Left hindlimb (tissue), 1 donor: ENCODE results near the gene KLHDC4.
"Not testable (repeated sequence)": the region's sequence is repeated elsewhere in the genome, so short reads cannot be mapped to it uniquely, and the experiment has no call there.

Experiments used
- DNase-seq: peaks from one replicate; pipeline ENCODE4 v3.0.0-alpha.2; 2018

KLHDC4 gene

DNA sequence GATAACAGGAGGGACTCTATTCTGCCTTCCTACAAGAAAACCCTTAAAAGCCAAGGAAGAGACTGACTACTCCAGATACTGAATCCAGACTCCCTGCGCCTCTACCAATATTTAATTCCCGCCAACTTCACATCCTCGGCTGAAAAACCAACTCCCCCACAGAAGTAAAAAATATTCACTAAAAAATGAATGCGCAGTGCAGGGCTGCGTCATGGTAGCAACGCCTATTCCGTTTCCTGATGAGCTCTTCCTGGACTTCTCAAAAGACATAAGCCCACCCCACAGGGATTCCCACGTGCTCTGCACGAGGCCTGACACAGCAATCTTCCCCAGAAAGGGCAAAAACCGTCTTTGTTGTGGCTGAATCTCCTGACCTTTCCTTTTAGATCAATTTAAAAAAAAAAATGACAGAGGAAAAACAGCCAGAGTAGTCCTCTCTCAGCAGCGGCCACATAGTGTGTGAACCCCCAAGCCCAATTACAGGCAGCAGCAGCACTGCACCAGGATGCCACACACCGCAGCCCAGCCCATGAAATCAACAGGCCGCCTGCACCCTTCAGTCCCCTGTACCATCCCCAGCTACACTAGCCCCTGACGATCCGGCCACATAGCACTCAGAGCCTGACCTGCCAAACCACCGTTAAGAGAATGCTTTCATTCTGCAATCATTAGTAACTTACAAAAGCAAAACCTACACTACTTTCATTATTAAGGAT, 23.9 kb downstream of the KLHDC4 start:
- DNase-seq = no peak

DNA sequence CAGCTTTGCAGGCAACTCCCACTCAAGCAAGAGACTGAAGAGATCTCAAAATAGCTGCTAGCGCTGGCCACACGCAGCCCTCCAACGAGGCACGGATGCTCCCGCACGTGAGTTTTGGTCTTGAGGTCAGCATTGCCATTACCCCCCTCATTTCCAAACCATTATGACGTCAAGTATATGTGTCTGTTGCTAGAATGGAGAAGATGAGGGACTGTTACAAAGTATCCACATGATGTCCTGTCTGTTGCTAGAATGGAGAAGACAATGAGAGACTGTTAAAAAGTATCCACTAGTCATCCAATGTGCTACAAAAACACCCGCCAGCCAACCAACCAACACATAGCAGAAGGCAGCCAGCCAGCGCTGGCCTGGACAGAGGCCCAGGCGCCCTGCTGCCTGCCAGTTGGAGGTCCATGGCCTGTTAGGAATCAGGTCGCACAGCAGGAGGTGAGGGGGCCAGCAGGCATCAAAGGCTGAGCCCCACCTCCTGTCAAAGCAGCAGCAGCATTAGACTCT, 24.8 kb downstream of the KLHDC4 start:
- DNase-seq = peak; percentile 48

DNA sequence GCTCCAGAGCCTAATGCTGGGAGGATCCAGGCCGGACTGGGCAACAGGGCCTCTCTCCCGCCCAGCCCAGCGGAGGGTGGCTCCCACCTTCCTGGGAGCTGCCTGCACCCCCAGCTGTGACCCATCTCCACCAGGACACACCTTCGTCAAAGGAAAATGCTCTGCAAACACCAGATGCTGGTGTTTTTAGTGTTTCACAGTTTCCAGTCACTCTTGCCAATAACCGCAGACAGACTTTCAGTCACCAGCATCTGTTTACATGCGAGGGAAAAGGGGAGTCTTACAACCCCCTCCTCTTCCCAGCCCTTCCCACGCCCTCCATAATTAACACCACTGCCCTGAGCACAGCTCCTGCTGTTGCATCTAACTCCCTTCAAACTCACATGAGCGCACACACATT, 25.3 kb downstream of the KLHDC4 start:
- no peak for DNase-seq

DNA sequence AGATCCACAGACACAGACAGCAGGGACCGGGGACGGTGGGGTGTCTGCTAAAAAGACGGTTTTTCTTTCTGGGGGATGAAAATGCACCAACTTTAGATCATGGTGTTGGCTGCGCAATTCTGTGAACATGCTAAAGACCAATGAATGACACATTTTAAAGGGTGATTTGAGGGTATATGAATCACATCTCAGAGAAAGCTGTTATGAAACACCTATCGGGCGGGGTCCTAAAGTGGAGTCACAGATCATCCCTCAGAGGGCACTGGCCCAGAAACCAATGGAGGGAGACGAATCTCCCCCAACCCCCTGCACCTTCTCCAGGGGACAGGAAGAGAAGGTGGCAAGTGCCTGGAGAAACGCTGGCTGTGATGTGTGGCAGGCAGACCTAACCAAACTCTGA, 26.0 kb downstream of the KLHDC4 start:
- no peak for DNase-seq

DNA sequence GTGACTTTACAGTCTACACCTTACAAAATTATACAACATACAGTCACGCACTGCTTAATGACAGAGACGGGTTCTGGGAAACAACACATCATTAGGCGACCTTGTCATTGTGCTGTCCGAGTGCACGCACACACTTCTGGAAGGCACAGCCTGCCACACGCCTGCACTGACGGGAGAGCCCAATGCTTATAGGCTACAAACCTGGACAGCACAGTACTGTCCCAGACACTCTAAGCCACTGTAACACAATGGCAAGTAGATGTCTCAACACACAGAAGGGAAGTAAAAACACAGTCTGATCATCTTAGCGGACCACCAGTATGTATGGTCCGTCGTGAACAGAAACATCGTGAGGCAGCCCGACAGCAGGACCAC, 29.8 kb downstream of the KLHDC4 start:
- DNase-seq = no peak

DNA sequence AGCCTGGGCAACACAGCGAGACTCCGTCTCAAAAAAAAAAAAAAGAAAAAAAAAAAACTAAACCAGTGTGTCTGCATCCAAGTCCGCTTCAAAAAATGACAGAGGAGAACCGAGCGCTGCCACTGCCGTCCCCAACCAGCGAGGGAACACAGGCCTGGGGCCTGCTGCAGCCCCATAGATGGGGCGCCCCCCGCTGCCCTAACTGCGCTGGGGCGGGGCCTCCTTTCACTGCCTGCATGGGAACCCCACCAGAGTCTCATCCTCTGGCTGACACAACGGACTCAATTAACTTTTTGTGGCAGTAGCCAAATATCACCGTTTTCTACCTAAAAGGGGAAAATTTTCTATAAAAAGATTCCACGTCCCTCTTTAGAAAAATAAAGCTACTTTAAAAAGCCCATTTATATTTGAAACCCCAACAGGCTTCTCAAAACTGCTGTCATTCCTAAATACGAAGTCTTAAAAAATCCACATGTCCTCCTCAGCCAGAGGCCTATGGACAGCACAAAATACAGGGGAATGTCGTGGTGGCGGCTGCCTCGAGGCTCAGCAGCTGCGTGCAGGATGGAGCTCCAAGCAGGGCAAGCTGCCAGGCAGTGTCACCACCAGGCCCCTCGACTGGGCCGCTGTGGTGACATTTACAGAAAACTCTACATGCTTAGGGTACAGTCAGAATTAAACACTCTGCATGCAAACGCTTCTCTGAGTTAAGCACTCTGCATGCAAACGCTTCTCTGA, 30.3 kb downstream of the KLHDC4 start:
- DNase-seq = no peak

DNA sequence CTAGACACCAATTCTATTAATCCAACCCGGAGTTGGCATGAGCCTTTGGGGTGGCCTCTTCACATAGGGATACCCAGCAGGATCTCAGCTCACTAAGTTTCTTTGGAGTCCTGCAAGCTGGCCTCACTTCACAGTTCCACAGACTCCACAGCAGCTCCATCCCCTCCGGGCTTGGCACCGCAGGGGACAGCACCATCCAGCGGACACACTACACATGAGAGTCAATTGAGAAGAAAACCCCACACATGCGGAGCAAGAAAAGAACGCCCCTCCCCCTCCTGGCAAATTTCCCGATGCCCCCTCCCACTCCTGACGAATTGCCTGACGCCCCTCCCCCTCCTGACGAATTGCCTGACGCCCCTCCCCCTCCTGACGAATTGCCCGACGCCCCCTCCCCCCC, 31.1 kb downstream of the KLHDC4 start:
- DNase-seq = no peak

DNA sequence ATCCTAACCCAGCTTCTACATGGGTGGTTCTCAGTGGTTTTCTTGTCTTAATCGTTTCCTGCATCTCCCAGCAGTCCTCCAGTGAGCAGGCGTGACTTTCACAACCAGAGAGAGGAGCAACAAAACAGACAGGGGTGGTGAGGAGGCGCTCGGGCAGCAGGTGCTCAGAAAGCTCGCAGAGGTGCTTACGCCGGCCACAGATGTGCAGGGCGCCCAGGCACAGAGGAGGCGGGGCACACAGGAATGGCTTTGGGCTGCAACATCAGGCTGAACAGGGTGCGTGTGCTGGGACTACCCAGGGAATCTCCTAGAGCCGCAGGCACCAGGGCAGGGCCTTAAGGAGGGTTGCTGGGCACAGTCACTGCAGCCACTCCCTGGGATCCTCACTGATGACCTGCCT, 32.6 kb downstream of the KLHDC4 start:
- no peak for DNase-seq

DNA sequence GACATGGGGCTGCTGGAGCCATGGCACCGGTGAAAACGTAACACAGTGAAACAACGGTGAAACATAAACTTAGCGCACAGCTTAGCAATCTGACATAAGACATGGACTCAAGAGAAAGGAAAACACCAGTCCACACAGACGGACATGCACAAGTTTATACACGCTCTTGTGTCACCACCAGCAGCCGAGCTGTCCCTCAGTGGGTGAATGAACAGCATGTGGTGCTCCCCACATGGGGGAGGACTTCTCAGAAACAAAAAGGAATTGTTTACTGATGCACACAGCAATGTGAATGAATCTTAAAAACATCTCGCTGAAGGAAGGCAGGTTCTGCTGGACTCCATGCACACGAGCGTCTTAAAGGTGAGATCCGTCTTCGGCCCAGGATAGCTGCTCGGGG, 34.2 kb downstream of the KLHDC4 start:
- no peak for DNase-seq

DNA sequence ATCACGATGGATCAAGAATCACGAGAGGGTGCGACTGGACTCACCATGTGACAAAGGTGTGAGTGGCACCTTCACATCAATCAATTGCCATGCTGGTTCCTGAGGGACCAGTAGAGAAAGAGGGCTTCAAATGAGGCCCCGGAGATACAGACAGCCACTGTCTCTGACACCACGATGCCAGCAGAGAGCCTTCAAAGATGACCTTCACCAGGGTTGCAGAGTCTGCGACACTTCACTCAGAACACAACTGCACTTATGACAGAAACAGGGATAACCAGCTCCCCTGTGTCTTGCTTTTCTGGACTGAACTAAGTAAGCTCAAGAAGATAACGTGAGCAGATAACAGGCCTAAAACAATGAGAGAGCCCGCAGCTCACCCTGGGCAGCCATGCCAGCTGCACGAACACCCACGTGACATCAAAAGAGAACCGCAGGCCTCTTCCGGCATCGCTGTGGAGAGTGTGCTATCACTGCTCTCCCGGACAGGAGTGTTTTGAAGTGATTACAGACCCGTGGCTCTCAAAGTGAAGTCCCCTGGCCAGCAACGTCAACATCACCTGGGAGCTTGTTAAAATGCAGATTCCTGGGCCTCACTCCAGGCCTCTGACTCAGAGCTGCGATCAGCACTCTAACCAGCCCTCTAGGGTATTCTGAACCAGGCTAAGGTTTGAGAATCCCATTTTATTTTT, 36.4 kb downstream of the KLHDC4 start:
- DNase-seq = no peak

DNA sequence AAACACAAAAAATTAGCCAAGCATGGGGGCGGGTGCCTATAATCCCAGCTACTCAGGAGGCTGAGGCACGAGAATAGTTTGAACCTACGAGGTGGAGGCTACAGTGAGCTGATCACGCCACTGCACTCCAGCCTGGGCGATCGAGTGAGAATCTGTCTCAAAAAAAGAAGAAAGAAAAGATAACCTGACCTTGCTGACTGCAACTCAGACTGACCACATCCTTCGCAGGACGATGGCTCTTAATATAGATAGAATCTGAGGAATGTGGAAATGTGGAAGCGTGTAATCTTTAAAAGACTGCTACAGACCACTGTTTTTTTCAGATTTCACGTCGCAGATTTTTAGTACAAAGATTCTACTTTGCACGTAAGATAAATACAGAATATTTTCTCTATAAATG, 37.8 kb downstream of the KLHDC4 start:
- DNase-seq = no peak

DNA sequence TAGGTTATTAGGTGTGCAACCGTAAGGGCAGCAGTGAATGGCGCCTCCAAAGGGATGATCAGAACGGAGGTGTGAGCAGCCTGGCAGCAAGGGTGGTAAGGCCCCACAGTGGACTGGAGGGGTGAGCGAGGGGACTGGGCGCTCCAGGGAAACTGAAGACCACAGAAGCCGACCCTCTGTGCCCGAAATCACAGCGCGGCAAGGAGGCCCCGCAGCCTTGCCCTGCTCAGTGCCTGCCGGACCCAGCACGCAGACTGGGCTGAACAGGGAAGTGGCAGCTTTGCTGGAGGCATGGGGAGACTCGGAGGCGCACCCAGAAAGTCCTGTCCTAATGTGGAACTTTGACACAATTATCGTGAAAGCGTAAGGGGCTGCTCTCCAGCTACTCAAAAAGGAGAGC, 38.4 kb downstream of the KLHDC4 start:
- no peak for DNase-seq

DNA sequence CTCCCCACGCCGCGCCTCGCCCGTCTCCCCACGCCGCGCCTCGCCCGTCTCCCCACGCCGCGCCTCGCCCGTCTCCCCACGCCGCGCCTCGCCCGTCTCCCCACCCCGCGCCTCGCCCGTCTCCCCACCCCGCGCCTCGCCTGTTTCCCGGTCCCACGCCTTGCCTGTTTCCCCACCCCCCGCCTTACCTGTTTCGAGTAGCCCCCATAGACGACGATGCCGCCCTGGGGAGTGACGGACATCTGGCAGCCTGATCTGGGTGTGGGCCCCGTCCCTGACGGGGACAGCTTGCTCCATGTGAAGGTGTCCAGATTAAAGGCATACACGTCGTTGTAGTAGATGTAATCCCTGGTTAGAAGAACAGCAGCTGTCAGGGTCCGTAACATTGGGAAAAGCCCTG, 39.2 kb downstream of the KLHDC4 start:
- not testable (repeated sequence) for DNase-seq

DNA sequence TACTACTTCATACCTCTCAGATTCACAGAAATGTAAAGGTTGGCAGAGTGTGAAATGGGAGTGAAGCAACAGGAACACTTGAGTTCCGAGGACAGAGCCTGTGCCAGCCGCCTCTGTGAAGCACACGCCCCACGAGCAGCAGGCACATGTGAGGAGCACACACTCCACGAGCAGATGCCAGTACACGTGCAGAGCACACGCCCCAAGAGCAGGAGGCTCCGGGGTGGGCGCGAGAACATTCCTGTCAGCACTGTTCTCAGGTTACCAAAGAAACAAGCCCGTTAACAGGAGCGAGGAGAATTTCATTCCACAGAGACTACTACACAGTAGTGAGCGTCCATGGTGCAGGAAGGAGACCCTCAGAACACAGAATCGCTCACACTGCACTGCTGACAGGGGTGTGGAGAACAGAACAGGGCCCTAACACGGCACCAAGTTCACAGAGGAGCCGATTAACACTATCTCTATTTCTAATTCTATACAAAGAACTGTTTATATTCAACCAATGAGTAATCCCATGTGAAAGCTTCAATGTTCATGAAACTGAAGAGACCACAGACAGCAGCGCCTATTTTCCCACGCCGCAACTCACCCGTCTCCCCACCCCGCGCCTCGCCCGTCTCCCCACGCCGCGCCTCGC, 40.1 kb downstream of the KLHDC4 start:
- no peak for DNase-seq

DNA sequence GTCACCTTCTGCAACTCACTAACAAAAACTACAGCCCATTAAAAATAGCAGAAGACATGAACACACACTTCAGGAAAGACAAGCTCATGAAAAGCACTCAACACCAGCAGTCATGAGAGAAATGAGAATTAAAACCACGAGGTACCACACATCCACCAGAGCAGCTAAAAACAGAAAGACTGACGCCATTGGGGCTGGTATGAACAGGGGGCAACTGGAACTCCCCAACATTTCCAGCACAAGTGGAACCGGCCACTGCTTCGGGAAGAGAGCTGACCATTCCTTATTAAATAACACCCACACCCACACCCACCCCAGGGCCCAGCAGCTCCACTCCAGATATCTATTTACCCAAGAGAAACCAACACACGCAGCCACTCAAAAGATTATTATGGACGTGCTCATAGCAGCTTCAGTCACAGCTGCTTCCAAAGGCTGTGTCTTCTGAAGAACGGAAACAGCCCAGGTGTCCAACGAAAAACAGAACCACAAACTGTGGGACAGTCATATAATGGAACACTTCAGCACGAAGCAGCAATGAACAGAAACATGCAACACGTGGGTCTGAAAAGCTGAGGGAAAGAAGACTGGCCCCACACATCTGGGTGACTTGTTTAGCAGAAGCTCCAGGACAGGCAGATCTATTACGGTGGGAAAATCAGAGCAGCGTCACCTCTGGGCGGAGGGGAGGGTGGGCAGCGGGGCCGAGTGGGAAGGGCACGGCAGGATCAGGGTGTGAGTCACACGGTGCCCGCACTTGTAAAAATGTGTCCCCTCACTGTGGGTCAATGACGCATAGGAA, 41.1 kb downstream of the KLHDC4 start:
- no peak for DNase-seq

DNA sequence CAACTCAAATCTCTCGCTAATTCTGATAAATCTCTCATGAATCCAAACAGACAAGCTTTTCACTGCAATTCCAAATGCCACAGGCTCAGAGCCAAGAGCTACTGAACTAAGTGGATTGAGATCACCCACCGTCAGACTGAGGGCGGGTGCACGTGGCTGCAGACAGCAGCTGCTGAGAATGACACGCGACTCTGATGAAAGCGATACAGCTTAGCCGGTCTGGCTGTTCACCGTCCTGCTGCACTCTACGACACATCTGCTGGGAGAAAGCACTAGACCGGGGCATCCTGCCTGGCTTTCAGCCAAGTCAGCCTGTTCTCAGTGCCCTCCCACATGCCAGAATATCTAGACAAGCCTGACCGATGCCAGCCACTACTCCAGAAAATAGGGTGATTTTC, 42.6 kb downstream of the KLHDC4 start:
- DNase-seq = peak; percentile 66

DNA sequence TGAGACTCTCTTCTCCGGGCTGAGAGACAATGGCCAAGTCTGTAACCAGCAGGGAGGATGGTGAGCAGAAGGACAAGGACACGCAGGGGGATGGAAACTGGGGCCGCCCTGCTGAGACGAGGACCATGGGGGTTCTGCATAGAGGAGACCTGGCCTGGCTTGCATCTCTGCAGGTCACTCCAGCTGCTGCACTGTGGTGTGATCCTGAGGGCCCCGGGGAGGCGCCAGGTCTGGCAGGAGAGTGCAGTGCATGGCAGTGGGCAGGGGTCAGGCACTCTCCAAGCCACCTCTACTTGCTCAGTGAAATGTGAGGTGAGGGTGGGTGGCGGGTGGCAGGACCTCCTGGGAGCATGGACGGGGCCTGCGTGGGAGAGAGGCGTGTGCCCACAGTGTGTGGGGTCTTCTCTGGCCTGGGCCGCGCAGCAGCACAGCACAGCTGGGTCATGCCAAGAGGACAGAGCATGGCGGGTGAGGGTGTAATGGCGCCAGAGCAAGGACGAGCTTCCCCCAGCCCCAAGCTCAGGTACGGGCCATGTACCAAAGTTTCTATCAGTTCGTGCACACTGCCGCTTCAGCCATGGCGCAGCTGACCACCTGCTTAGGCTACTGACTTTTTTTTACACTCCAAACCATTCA, 43.1 kb downstream of the KLHDC4 start:
- DNase-seq = no peak

DNA sequence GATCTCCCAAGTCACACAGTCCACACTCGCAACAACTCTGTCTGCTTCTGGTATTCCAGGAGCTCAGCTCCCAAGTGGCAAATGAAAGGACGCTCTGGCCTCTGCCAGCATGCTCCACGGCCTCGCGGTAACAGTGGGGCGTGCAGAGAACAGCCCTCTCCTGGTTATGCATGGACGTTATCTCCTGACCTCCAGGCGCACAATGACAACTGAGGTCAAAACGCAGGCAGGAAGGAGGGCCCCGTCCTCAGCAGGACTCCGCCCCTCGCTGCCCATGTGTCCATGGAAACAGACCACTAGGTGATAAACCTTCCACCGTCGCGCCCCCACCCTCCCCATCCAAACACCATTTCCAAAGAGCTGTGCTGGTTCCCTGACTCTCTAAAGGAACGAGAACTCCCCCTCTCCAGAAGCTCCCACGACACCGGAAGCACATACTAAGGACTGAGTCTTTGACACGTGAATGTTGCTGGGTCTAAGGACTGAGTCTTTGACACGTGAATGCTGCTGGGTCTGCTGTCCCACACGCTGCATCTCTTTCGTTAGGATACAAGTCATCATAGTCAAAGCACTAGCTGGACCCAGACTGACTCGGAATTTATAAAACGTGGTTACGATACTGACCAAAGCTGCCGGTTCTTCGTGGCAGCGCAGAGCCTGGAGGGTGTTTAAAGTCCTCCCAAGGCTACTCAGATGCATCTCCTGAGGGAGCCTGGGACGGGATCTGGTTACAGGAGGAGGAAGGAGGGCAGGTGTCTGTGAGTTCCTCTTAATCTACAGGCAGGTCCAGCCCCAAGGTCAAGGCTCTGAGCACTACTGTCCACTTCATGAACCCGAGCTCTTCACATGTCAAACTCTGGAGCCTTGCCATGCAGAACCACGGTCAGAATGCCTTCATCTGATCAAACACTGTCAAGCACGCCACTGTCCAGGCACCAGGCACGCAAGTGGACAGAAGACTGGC, 43.9 kb downstream of the KLHDC4 start:
- DNase-seq = no peak

DNA sequence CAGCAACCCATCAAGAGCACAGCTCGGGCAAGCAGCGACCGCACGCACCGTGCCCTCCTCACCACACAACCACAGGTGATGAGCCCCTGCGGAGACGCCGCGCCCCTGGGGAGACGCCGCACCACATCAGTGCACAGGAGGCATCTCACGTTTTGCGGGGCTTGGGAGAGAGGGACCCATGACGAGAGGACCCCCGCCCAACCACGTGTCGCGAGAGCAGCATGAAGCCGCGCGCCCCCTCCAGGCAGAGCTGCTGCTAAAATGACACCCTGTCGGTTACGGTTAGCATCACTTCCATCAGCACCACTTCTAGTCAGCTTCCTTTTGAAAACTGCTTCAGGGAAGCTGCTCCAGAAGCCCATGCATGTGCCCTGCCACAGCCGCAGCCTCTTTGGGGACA, 45.3 kb downstream of the KLHDC4 start:
- no peak for DNase-seq

DNA sequence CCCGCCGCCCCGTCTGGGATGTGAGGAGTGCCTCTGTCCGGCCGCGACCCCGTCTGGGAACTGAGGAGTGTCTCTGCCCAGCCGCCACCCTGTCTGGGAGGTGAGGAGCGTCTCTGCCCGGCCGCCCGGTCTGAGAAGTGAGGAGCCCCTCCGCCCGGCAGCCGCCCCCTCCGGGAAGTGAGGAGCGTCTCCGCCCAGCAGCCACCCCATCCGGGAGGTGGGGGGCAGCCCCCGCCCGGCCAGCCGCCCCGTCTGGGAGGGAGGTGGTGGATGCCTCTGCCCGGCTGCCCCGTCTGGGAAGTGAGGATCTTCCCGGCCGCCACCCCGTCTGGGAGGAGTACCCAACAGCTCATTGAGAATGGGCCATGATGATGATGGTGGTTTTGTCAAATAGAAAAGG, 47.0 kb downstream of the KLHDC4 start:
- DNase-seq = not testable (repeated sequence)

DNA sequence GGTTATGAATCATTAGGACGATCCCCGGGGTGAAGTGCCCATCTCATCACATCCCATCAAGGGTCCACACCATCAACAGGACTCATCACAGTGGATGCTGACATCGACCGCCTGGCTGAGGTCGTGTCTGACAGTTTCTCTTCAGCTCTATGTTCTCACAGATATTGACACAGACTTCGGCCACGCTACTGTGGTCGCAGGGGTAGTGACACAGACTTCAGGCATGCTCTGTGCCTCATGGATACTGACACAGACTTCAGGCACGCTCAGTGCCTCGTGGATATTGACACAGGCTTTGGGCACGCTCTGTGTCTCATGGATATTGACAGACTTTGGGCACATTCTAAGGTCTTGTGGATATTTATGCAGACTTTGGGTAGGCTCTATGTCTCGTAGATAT, 50.1 kb downstream of the KLHDC4 start:
- no peak for DNase-seq
